Prostate gland (tissue), 2 donors: Measurements from ENCODE around the gene NAPA.

Experiments
- CTCF ChIP-seq, 4 experiments: fragments of 200-600 bp in 2 of 4; fragments of 450-650 bp in 2 of 4; sonication (generic) in 2 of 4; IDR thresholded peaks; 1 replicate in 3 of 4; 2 replicates in 1 of 4; pipeline ENCODE4 v1.5.1; 2016 to 2019; ENCODE audit warnings: antibody characterized with exemption in 4 of 4, mild to moderate bottlenecking in 2 of 4, moderate library complexity in 2 of 4
- POLR2A ChIP-seq: fragments of 450-650 bp; IDR thresholded peaks from one replicate; pipeline ENCODE4 v1.6.1; 2016; ENCODE audit warnings: antibody characterized with exemption, mild to moderate bottlenecking

- TF ChIP-seq POLR2A (no peak), CTCF (IDR thresholded peaks at IDR 0.05) (no peak)
These were observed 35.3 kb upstream of the NAPA start for GRCh38 chr19:47550129-47550528.
